GM18507 (cell line): ENCODE results near the gene KLC1.

Experiments used
- DNase-seq: peaks from one replicate; pipeline ENCODE4 v3.0.0; 2011; ENCODE audit warnings: low read depth; ENCODE audit not compliant: insufficient read length; ENCODE audit errors: extremely low spot score
- FAIRE-seq: peaks from 2 replicates; lab custom pipeline; 2011; peaks lifted over from hg19 to GRCh38; lab: Jason Lieb, UNC

Gene KLC1

DNA sequence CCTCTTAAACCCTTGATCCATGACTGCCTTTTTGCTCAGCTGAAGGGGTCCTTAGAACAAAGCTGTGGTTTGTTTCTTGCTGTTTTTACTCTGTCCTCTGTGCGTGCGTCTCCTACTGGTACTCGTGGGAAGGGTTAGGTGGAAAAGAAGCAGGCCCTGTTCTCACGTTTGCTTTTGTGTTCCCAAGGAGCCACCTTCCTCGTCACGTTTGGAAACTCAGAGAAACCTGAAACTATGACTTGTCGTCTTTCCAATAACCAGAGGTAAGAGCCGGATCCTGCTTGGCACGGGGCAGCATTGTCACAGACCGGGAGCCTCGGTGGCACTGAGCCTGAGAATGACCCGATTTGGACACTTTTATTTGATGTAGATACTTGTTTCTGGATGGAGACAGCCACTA lies 99.7 kb downstream of the KLC1 start:
- DNase-seq = no peak
- FAIRE-seq = no peak

DNA sequence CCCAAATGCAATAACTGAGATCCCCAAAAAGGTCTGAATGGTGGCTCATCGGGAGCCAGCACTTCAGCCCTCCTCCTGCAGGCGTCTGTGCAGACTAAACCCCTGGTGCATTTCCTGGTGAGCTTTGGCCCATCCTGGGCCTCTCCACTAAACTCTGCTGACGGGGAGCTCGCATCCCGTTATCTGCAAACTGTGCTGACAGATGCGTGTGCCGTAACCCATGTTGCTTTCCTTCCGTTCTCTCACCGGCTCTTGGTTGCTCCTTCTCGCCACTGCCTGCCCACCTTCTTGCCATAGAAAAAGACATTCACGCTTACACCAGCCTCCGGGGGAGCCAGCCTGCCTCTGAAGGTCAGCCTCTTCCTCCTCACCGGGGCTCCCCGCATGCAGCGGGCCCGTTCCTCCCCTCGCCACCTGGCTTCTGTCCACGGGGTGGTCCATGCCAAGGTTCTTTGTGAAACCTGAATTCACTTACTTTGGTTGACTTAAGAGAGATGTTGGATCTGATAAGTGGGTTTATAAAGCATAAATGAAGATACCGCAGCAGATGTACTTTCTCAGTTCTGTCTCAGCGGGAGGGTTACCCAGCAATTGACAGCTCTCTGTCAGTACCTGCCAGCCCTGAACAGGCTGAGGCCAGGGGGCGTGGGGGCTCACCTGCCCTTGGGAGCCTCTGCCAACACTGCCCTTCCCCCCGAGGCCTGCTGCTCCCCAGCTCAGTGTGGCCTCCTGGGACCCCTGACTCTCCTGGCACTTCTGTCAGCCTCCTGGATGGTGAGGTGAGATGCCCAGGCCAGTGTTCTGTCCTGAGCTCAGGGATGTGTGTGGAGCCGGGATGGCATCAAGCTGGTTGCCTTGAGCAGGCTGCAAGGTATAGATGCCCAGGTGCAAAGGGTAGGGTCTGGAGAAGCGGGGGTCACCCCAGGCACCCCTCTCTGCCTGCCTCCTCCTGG lies 100.8 kb downstream of the KLC1 start:
- DNase-seq = no peak
- no peak for FAIRE-seq

DNA sequence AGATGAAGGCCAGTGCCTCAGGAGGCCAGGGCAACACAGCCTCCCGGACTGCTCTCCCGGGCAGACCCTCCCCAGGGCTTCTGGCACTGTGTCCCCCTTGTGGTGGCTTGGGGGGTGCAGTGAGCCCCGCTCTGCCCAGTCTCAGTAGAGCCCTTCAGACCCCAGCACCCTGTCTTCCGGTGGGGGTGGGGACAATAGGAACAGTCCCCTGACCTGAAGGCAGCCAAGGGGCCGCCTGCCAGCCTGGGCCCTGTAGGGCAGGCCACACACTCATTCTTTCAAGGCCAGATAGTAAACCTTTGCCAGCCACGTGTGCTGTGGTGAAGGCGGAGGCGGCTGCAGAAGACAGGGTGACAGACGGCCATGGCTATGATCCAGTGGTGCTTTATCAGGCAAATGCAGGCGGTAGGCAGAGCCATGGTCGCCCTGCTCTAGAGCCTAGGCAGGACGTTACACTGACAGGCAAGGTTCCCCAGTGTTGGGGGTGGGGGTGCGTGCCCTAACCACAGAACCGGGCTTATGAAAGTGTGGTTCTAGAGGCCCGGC lies 101.6 kb downstream of the KLC1 start:
- no peak for FAIRE-seq
- DNase-seq = no peak

DNA sequence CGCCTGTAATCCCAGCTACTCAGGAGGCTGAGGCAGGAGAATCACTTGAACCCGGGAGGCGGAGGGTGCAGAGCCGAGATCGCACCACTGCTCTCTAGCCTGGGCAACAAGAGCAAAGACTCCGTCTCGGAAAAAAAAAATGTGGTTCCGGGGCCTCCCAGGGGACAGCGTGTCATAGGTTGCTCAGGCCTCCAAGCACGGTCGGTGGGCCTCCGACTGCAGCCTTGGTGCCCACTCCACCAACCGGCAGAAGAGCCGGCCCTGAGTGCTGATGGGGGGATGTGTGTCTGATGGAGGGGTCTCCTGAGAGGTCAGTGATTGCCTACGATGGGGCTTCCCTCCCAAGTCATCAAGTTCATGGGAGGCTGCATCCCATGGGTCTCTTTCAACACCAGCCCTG lies 102.5 kb downstream of the KLC1 start:
- FAIRE-seq = no peak
- DNase-seq = no peak

DNA sequence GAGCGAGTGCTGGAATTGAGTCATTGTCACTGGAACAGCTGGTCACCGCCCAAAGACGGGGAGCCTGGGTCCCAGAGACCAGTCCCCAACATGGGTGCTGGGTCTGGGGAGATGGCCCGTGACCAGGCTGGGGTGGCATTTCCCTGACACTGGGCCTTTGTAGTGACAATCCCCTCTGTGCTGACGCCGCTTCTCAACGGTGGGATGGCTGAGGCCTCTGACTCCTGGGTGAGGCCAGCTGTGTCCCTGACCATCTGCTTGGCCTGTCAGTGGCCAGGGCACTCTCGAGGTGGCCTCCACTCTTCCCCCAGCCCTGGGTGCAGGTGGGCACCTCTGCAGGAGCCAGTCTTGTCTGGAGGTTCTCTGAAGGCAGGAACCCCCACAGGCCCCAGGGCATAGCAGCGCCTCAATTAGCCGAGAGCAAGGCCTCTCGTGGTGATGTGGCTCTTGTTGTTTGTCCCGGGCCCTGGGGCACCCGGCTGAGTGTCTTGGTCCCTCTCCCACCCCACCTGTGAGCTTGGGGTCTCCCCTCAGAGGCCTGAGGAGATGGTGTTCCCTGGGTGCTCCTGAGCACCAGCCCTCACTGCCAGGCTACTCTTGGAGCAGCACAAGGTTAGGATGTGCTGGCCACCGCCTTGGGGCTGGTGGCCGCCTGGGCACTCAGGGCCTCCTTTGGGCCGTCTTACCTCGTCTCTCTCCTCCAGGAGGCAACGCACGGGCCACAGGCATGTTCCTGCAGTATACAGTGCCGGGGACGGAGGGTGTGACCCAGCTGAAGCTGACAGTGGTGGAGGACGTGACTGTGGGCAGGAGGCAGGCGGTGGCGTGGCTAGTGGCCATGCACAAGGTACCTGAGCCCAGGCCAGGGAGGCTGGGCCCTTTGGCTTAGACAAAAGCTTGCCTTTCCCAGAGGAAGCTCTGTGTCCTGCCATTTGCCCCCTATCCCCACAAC lies 103.2 kb downstream of the KLC1 start:
- no peak for DNase-seq
- no peak for FAIRE-seq

DNA sequence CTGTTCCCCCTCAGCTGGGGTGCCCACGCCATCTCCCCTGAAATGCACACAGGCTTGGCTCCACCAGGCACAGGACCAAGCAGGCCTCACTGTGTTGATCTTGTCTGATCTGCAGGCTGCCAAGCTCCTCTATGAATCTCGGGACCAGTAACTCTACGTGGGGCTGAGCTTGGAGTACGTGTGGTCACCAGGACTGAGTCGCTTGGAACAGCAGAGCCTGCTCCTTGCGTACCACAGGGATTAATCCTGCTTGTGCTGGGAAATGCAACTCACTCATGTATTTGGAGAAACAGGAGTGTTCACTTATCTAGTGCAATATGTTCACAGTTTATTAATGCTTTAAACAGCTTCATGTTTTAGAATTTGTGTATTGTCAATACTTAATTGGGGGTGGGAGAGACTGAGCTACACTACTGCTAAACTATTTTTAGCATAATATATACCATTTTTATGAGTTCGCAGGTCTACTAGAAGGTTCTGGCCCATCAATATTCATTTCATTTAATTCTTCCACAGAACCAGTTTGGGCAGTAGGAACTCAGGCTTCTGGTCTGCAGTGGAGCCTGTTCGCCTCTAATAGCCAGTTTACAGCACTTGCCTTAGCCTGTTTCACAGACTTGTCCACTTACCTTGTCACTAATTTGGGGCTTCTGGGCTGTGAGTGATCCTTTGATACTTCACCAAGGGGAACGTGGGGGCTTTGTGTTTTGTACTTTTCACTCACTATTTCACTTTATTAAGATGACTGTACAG lies 104.0 kb downstream of the KLC1 start:
- FAIRE-seq (no peak), DNase-seq (no peak)

DNA sequence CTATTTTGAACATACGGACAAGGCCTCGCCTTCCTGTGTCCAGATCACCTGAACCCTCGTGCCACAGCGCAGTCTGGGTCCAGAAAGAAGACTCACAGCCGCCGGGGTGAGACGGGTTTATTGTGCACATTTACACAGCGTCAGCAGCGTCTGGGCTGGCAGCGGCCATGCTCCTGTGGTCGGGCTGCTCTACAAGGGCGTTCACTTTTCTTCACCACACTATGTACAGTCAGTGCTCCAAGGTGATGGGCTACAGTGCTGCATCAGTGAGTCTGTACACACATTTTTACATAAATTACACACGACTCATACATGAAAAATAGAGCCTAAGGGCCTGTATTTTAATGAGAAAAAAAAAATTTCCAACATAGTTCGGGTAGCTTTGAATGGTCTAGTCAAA lies 104.6 kb downstream of the KLC1 start:
- DNase-seq = no peak
- no peak for FAIRE-seq

DNA sequence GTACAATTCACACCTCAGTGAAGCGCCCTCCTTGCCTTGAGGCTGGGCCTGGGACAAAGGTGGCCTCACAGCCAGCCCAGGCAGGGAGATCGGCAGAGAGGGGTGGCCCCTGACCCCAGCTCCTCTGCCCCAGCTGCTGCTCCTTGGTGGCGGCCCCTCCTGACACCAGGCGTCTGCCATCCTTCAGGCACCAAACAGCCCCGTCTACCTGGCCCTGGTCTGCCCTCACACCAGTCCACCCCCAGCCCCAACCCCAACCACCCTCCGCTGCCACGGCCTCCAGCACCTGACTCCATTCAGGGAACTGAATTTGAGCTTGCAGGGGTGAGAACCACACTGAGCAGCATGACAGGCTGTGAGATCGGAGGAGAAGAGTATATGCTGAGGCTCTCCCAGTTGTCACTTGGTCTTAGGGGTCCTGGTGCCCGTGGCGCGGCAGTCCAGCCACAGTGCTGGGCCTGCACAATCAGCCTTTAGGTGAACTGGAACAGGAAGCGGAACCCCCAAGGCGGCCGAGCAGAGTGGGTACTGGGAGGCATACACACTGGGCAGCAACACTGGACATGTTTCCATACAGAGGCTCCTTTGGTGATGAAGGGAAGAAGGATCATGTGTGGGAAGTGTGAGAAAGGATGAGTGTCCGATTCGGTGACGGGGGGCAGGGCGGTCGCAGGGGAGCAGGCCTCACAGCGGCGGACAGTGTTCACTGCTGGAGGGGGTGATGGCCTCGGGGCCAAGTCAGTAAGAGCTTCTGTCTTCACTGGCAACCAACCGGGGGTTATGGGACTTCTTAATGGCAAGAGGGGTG lies 105.3 kb downstream of the KLC1 start:
- FAIRE-seq = no peak
- DNase-seq = no peak

DNA sequence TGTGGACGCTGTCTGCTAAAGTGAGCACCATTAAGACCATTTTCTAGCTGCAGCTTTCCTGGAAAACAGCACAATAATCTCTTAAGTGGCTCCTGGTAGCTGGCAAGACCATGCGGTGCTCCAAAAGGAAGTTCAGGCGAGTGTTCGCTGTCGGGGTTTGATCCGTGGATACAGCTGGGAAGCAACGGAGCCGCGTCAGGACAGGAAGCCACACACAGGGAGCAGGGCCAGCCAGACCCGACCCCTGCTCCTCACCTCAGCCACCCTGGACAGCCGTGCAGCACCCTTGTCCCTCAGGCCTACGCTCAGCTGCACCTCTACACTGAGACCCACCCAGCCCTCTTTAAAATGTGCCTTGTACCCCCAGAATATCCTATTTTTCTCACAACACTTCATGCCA lies 106.0 kb downstream of the KLC1 start:
- DNase-seq = no peak
- no peak for FAIRE-seq

DNA sequence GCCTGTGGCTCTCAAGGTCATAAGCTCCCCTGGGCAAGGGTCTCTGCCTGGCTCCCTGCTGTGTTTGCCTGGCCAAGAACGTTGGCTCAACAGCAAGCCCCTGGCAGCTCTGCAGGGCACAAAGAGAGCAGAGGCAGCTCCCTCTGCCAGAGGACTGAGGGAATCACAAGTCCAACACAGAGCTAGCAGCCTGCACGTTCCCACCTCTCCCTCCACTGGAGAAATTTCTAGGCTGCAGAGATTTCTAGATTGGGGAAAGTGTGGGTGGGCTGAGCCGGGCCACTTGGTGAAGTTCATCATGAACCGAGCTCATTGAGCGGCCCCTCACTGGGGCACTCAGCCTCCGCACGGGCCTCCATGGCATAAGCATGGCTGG lies 106.4 kb downstream of the KLC1 start:
- DNase-seq (no peak), FAIRE-seq (no peak)

DNA sequence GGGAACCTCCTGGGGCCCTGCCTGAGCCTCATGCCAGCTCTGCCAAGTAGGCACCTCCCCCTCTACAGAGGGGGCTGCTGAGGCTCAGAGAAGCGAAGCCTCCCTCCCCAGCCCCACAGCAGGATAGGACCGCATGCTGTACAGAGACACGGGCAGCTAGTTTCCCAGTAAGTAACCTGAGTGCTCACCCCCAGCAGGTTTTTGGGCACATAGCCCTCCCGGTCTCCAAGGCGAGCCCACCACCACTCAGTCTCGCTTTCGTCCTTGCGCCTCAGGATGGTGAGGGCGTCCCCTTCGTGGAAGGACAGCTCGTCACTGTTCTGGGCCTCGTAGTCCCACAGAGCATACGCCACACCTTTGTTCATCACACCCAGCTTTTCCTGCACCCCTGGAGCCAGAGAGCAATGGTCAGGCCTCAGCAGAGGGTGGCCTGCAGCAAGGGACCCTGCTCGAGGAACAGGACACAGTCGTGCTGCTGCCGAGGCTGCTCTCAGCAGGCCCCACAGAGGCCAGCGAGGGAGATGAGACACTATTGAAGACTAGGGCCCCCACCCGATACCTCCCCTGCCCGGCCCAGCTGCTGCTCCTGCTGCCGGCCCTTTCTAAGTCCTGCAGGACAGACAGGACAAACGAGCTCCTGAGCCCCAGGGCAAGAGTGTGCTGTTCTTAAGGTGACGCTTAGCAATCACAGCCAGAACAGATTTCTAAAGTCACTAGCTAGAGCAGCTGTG lies 107.0 kb downstream of the KLC1 start:
- no peak for FAIRE-seq

DNA sequence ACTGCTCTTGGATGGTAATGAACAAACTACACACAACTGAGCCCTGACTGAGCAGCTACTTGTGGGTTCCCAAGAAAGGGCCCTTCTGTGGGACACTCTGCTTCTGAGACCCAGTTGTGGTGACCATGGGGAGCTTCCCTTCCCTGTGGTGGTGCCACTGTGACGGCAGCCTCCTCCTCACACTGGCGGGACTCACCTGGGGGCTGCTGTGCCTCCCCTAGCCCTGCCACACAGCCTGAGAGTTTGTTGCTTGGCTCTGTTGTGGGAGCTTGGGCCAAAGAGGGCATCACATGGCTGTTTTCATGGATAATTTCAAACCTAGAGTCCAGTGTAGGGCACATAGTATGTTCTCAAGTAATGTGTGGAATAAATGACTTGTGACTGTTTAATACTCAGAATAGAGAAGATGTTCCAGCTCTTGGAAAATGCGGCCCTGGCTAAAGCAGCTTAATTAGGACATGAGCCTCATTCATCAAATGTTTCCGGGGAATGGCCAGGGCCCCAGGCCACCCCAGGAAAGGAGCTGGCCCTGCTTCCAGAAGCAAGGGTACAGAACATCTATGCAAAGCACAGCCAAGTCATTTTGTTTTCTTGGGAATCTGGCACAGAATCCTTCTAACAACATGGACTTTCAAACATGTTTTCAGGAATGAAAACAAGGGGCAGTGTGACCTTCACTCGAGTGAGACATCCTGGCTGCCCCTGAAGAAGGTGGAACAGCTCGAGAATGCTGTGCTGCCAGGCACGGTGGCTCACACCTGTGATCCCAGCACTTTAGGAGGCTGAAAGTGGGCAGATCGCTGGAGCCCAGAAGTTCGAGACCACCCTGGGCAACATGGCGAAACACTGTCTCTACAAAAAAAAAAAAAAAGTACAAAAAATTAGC lies 107.8 kb downstream of the KLC1 start:
- DNase-seq (no peak), FAIRE-seq (no peak)

More for the DNA sequence above, 107.0 kb downstream of the KLC1 start:
- no peak for DNase-seq

DNA sequence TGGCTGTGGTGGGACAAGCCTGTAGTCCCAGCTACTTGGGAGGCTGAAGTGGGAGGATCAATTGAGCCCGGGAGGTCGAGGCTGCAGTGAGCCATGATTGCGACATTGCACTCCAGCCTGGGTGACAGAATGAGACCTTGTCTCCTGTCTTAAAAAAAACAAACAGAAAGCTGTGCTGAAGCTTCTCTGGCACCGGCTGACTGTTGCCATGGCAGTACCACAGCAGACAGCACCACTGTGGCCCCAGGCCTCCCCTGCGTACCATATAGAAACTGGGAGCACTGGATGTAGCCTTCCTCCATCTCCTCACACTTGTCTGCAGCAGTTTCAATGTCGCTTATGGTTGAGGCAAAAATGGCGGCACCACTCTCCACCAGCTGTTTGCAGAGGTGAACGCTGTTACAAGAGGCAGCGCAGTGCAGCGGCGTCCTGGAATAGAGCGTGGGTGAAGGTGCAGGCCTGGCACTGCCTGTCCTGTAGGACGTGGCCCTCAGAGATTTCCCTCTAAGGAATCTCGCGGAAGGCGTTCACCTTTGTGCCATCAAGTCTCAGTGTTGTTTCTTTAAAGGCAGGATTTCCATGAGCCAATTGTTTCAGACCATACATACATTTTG lies 108.5 kb downstream of the KLC1 start:
- FAIRE-seq = no peak
- DNase-seq = no peak

DNA sequence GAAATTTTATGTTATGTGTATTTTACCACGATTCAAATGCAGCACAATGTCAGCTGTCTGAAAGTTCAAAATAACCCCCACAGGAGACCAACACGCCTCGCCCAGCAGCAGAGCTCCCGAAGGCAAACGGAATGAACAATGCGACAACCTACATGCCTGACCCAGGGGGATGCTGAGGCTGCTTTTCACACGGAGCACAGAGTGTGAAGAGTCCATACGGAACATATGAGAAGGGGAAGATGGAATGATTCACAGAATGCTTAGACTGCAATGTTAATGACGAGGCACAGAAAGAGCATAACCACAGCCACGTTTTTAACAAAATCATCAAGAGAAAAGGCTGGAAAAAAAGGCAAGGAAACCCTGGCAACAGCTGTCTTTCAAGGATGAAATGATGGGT lies 109.2 kb downstream of the KLC1 start:
- FAIRE-seq (no peak), DNase-seq (no peak)

DNA sequence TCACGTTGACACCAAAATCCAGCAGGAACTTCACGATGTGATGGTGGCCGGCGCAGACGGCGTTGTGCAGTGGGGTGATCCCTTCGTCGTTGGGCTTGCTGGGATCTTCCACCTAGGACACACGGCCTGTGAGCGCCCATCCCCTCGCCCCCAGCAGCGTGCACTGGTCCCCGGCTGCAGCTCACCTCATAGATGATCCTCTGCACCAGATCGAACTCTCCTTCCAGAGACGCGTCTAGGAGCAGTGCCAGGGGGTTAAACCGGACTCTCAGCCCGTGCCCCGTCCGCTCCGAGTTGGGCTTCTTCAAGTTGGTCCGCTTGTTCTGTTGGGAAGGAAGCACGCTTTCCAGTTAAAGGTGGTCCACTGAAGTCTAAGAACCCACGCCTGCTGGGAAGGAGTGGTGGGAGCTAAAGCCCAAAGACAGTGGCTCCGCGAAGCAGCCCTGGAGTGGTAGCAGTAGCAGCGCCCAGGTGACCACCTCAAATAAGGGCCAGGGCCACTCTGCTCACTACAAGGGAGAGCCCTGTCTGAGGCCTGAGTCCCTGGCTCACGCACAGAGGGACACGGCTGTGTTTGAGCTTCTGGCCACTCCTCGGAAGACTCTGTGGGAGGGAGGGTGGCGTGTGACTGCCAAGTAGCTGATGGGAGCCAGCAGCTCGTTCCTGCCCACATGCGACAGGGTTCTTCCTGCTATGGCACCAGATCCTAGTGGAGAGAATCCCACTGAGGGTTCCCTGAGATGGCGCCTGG lies 109.9 kb downstream of the KLC1 start:
- FAIRE-seq (no peak), DNase-seq (no peak)

DNA sequence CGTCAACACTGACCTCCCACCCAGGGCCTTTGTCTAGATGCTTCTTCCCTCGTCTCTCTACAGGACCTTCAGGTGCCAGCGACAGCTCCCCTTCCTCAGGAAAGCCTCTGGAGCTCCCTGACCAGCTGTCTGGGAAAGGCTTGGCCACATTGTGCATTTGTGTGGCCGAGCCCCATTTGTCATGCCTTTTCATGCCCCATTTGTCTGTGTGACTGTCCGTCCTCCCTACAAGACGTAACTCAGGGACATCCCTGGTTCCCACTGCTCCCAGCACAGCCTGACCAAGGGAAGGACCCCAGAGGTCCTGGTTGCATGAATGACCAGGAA lies 110.4 kb downstream of the KLC1 start:
- DNase-seq (no peak), FAIRE-seq (no peak)
